ENCODE measurements around the gene CCDC68.

CCDC68 gene

GRCh38 chr18:54960197-54960596, 936 bp upstream of the CCDC68 start:
- no peak for DNase-seq

- no peak for DNase-seq
These were observed 1.3 kb downstream of the CCDC68 start for GRCh38 chr18:54957996-54958395.

GRCh38 chr18:54957296-54957832, 1.9 kb downstream of the CCDC68 start:
- DNase-seq = no peak

GRCh38 chr18:54956506-54956905, 2.8 kb downstream of the CCDC68 start:
- DNase-seq = no peak

- DNase-seq = no peak
These were observed 7.2 kb downstream of the CCDC68 start for GRCh38 chr18:54952026-54952425.

- no peak for DNase-seq
These were observed 9.0 kb downstream of the CCDC68 start for GRCh38 chr18:54950221-54950620.

- DNase-seq = no peak
These were observed 9.7 kb downstream of the CCDC68 start for GRCh38 chr18:54949588-54949987.

GRCh38 chr18:54948350-54948837, 10.9 kb downstream of the CCDC68 start:
- DNase-seq = no peak

GRCh38 chr18:54947091-54947490, 12.2 kb downstream of the CCDC68 start:
- DNase-seq = no peak

GRCh38 chr18:54946149-54946581, 13.1 kb downstream of the CCDC68 start:
- DNase-seq = no peak

GRCh38 chr18:54945576-54946125, 13.6 kb downstream of the CCDC68 start:
- DNase-seq = no peak

GRCh38 chr18:54942569-54942968, 16.7 kb downstream of the CCDC68 start:
- no peak for DNase-seq

GRCh38 chr18:54942144-54942543, 17.1 kb downstream of the CCDC68 start:
- DNase-seq = no peak

GRCh38 chr18:54939361-54939917, 19.8 kb downstream of the CCDC68 start:
- DNase-seq = no peak

GRCh38 chr18:54938506-54938905, 20.8 kb downstream of the CCDC68 start:
- no peak for DNase-seq

- no peak for DNase-seq
These were observed 26.8 kb downstream of the CCDC68 start for GRCh38 chr18:54932472-54932871.

- no peak for DNase-seq
These were observed 28.1 kb downstream of the CCDC68 start for GRCh38 chr18:54931152-54931551.

GRCh38 chr18:54928236-54928635, 31.0 kb downstream of the CCDC68 start:
- no peak for DNase-seq

GRCh38 chr18:54926593-54927325, 32.5 kb downstream of the CCDC68 start:
- DNase-seq = no peak

GRCh38 chr18:54924948-54925347, 34.3 kb downstream of the CCDC68 start:
- no peak for DNase-seq

GRCh38 chr18:54923339-54923956, 35.8 kb downstream of the CCDC68 start:
- DNase-seq = no peak

GRCh38 chr18:54919412-54919811, 39.8 kb downstream of the CCDC68 start:
- no peak for DNase-seq

- no peak for DNase-seq
These were observed 41.2 kb downstream of the CCDC68 start for GRCh38 chr18:54918060-54918459.

- no peak for DNase-seq
These were observed 42.8 kb downstream of the CCDC68 start for GRCh38 chr18:54916507-54916906.

Data from NCI-H1436 treated with DMSO at 0.1 percent for 48 hours (cell line).